ENCODE data around the gene RNF8. TPM values are rescaled to one million over a fixed set of nuclear protein-coding genes. Genes with fewer than 3 reads are reported as not detected.

RNF8 gene
- total and polyA plus RNA-seq, 2 of the 4 experiments (the other 2 are of a cell fraction) = 16.5 to 17.9 TPM

DNA sequence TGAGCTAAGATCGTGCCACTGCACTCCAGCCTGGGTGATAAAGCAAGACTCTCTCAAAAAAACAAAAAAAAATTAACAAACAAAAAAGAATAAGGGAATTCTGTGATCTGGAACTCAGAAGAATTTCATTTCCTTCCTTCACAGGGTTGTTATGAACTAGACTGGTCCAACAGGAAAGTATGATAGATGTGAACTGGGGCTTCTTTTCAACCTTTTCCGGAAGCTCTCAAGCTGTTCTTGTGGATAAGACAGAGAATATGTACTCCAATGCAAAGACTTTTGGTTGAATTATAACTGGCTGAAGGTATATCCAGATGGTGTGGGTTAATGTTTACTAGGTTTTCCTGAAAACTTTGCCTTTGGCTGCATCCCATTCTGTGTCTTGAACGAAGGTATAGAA is 5.3 kb downstream of the RNF8 start:
- 100% methylated on average over 2 of the region's 3 CpGs; no CpG with 5 or more reads in 1 of the 2 experiments for WGBS, 2 experiments (ENCODE audit: extremely low coverage in 2 of 2, insufficient read length in 1 of 2)
- Histone ChIP-seq H2BK15ac (ENCODE audit: low read depth, low read length) (no peak overlapping the region), H3K18ac (ENCODE audit: low read depth, low read length) (no peak overlapping the region), H4K20me1 (ENCODE audit: insufficient read depth, low read length) (peaks cover 15% of the 10 kb centered on the region; the same call in 1 of the 2 replicates), H3K9ac (ENCODE audit: low read depth, low read length) (no peak overlapping the region), H3K9me1 (ENCODE audit: insufficient read depth, low read length) (peaks cover 3% of the 10 kb centered on the region; the same call in 1 of the 2 replicates), H3K4ac (ENCODE audit: low read depth, low read length) (no peak overlapping the region), H2AK5ac (ENCODE audit: low read depth, low read length) (no peak overlapping the region), H2AK9ac (replicated peaks; ENCODE audit: low read depth, low read length, poor library complexity) (no peak overlapping the region), H4K5ac (ENCODE audit: low read depth, low read length) (no peak overlapping the region), H3K14ac (replicated peaks; ENCODE audit: low read depth, low read length) (no peak overlapping the region), H4K8ac (ENCODE audit: low read depth in 2 of 2, low read length in 2 of 2) (no peak overlapping the region), H3K27ac (ENCODE audit: insufficient read depth, low read length) (no peak overlapping the region), H3K27me3 (ENCODE audit: control insufficient read depth, insufficient read depth, low read length) (no peaks in the 10 kb centered on the region), H3K4me1 (ENCODE audit: control insufficient read depth, insufficient read depth, low read length) (no peaks in the 10 kb centered on the region), H3K4me3 (ENCODE audit: insufficient read depth, low read depth, low read length) (no peak overlapping the region), H2AFZ (replicated peaks; ENCODE audit: low read length, poor library complexity) (no peak overlapping the region), H3K23ac (ENCODE audit: low read depth, low read length) (no peak overlapping the region), H3K56ac (ENCODE audit: extremely low read depth, insufficient read depth, low read length) (no peak overlapping the region), H3K36me3 (ENCODE audit: control insufficient read depth, insufficient read depth, low read length) (peaks cover 13% of the 10 kb centered on the region), H2BK5ac (ENCODE audit: low read depth, low read length, poor library complexity, severe bottlenecking) (no peak overlapping the region), H4K91ac (ENCODE audit: insufficient read depth, low read depth, low read length) (no peak overlapping the region), H3K9me3 (ENCODE audit: control insufficient read depth, insufficient read depth, low read length) (no peaks in the 10 kb centered on the region), H3K4me2 (ENCODE audit: low read depth, low read length) (no peak overlapping the region), H3K79me1 (ENCODE audit: low read depth in 1 of 2, low read length in 2 of 2) (peaks cover 43 to 64% of the 10 kb centered on the region in 2 experiments), H2BK120ac (ENCODE audit: low read depth, low read length) (no peak overlapping the region), H2BK20ac (ENCODE audit: low read depth, low read length) (no peak overlapping the region)
- ChIA-PET CTCF (no interaction called here), POLR2A (ENCODE audit: unreplicated experiment) (no interaction called here)
- no TSS peak for BruUV-seq (replicated peaks)
- intact Hi-C loops (cut with micrococcal nuclease) = no loop called here
- dilution Hi-C loops (cut with HindIII; ENCODE audit: low sequenced_read_pairs, unreplicated experiment) = no loop called here
- DNase-seq (no peak), ATAC-seq (ENCODE audit: low read depth) (no peak)
- no peak for TF ChIP-seq MXI1 (IDR thresholded peaks at IDR 0.05; ENCODE audit: borderline replicate concordance, low read depth, low read length)
- TF ChIP-seq CHD1 (IDR thresholded peaks at IDR 0.05; ENCODE audit: low read depth, low read length) = no peak
- no peak for TF ChIP-seq RCOR1 (IDR thresholded peaks at IDR 0.05; ENCODE audit: insufficient replicate concordance, low read length)
- no peak for TF ChIP-seq POLR2A (IDR thresholded peaks at IDR 0.05; ENCODE audit: low read depth, low read length)
- TF ChIP-seq NFE2L2 (IDR thresholded peaks at IDR 0.05; ENCODE audit: low read depth, low read length) = no peak
- TF ChIP-seq RAD21 (IDR thresholded peaks at IDR 0.05; ENCODE audit: low read length) = no peak
- TF ChIP-seq RFX5 (IDR thresholded peaks at IDR 0.05; ENCODE audit: low read depth, low read length) = no peak
- no peak for TF ChIP-seq ELK1 (IDR thresholded peaks at IDR 0.05; ENCODE audit: borderline replicate concordance, low read depth, low read length)
- TF ChIP-seq CTCF (conservative IDR thresholded peaks at IDR 0.05; ENCODE audit: low read depth, low read length) = no peak
- no peak for TF ChIP-seq FOS (IDR thresholded peaks at IDR 0.05; ENCODE audit: low read depth, low read length)
- in situ Hi-C loops (cut with MboI; ENCODE audit: low sequenced_read_pairs) = no loop called here

All from IMR-90 (cell line).